Measurements from ENCODE around the gene PAK4.
"Not testable (repeated sequence)": the region's sequence is repeated elsewhere in the genome, so short reads cannot be mapped to it uniquely, and the experiment has no call there.

PAK4 gene

DNA sequence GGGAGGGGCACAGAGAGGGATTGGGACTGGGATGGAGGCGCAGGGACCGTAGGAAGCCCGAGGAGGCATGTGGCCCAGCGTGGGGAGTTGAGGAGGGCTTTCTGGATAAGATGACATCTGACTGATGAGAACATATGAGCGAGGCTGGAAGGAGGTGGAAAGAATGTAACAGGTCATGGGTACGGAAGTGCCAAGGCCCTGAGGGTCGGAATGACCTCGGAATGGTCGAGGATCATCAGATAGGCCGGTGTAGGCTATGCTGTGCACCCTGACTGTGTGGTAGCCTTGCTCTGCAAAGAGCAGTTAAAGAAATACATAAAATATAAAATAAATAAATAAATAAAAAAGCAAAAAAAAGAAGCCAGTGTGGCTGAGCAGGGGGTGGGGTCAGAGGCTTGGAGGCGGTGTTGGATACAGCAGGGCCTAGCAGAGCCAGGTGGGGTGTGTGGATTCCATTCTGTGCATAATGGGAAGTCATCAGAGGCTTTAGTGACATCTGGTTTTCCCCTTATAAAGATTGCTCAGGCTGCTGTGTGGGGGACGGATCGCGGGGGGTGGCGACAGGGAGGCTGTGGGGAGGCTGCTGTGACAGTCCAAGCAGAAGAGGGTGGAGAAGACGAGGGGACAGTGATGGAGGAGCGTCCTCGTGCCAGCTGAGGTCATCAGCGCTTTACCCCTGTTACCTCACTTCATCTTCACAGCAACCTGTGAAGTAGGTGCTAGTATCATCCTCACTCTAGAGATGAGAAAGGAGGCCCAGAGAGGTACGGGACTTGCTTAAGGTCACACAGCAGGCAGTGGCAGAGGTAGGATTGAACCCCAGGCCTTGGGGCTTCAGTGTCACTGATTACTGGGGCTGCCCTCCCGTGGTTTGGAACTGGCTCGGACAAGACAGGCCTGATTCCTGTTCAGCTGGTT lies 5.0 kb downstream of the PAK4 start:
- no peak for DNase-seq

DNA sequence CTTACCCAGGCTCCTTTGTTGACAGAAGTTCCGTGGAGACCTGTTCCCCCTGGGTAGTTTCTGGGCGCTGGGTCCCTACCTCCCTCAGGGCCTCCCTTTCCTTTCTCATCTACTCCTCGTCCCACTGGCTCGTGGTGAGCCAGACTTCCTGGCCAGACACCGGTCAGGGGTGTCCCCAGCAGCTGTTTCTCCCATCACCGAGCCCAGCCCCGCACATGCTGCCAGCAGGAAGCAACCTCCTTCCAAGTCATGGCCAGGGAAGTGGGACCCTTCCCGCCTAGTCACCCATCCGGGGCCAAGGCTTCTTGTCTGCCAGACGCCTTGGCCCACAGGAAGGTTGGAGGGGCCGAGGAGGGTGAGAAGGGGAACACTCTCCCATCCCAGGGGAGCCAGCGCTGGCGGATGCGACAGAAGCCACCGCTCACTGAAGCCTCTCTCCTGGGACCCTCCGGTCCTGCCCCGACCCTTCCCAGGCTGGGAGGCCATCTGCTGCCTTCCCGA lies 5.7 kb downstream of the PAK4 start:
- DNase-seq: no peak

- no peak for DNase-seq
Observed at GRCh38 chr19:39132344-39132969, 6.9 kb downstream of the PAK4 start.

DNA sequence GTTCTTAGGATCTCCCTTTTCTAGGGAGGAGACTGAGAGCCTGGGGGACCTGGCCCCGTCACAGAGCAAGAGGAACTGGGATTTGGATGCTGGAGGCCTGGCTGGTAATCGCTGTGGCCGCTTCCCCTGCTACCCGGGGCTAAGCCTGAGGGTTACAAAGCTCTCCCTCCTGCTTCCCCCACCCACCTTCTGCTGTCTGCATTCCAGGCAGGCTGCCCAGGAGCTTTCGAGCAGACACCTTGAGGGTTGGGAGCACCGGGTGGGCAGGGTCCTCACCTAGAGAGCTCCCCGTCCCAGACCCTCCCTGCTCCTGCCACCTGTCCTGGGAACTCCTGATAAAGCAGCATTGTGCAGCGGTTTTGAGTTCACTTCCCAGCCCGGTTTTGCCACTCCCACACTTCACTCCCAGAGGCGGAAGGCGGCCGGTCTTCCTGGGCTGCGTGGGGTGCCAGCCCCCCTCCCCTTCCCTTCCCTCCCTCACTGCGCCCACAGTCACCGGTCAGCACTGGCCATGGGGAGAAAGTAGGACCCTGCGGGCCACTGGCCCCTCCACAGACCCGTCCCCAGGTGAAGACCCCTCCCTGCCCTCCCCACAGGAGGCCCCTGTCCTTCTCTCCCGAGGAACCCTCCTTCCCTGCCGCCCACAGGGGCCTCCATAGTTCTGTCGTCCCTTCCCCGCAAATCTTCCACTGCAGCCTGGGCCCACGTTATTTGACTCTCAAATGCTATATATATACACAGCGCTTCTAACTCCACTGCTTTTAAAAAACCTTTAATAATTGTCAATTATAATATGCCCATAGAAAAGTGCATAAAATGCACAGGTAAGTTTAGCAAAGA lies 8.1 kb downstream of the PAK4 start:
- DNase-seq: no peak

DNA sequence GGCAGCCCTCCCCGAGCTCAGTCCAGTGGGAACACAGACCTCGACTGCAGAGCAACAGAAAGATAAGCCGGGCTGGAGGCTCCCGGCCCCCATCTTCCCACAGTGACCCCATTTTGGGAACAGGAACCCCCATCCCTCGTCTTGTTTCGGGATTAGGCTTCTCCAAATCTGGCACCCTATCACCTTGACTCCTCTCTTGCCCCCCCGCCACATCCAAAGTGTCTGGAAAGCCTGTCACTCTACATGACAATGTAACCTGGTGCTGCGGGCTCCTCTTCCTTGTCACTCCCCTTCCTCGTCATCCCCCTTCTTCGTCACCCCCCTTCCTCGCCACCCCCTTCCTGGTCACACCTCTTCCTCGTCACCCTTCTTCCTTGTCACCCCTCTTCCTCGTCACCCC lies 10.1 kb downstream of the PAK4 start:
- no peak for DNase-seq

- DNase-seq: no peak
Observed at GRCh38 chr19:39136225-39136940, 10.8 kb downstream of the PAK4 start.

GRCh38 chr19:39137131-39137530 lies 11.5 kb downstream of the PAK4 start:
- no peak for DNase-seq

DNA sequence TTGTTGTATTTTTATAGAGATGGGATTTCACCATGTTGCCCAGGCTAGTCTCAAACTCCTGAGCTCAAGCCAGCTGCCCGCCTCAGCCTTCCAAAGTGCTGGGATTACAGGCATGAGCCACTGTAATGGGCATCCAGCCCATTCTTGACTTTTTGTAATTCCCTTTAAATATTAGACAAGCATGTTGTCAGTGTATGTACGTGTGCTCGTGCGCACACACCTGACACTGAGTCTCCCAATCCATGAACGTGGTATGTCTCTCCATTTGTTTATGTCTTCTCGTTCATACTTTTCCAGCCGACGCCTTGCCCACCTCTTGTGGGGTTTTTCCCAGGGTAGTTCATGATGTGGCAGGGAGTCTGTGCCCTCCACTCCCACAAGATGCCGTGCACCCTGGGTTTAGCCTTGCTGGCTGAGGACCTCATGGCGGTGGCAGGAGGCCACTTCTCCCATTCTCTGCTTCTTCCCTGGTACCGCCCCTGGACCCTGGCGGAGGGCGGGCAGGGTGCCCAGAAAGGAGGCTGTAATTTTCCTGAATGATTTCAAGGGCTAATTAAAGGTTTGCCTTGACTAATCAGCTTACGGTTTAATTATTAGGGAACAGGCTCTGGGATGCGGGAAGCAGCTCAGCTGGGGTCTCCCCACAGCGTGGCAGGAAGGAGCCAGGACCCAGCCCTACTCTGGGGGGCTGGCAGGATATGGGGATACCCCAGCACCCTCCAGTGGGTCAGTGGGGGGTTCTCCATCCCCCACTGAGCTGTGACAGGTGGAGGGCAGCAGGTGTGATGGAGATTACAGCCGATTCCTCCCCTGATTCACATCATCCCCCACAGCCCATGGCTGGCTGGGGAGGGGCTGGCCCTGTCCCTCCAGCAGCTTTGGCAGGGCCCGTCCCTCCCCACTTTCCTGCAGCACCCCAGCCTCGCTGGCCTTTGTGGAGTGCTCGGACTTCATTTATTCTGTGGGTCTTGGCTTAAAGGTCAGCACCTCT lies 12.9 kb downstream of the PAK4 start:
- no peak for DNase-seq

GRCh38 chr19:39139305-39139874 lies 13.8 kb downstream of the PAK4 start:
- no peak for DNase-seq

- no peak for DNase-seq
Observed at GRCh38 chr19:39139971-39140453, 14.4 kb downstream of the PAK4 start.

DNA sequence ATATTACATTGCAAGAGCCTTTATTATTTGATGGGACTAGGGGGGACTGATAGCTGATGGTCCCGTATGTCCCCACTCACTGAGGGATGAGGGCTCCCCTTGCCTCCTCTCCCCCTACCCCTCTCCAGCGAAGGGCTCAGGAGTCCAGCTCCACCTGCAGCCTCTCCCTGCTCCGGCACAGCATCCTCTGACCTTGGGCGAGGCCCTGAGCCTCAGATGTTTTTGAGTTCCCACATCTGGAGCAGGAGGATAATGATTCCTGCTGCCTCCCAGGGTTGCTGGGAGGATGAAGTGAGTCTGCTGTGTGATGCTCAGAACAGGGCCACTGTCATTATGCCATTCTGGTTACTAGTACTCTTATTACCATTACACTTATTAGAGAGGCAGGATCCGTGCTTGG lies 15.0 kb downstream of the PAK4 start:
- no peak for DNase-seq

DNA sequence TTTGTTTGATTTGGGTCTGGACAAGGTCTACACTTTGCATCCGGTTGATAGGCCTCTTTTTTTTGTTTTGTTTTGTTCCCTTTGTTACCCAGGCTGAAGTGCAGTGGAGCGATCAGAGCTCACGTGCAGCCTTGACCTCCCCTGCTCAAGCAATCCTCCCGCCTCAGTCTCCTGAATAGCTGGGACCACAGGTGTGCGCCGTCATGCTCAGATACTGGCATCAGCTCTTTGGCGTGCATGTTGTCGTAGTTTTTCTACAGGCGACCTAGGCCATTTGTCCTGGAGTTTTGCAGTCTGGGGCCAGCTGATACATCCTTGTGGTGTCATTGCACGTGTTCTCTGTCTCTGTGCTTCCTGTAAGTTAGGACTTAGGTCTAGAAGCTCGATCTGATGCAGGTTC lies 16.3 kb downstream of the PAK4 start:
- no peak for DNase-seq

GRCh38 chr19:39142630-39143029 lies 17.0 kb downstream of the PAK4 start:
- no peak for DNase-seq

GRCh38 chr19:39143757-39144289 lies 18.2 kb downstream of the PAK4 start:
- DNase-seq: not testable (repeated sequence)

- DNase-seq: no peak
Observed at GRCh38 chr19:39144290-39145071, 18.9 kb downstream of the PAK4 start.

DNA sequence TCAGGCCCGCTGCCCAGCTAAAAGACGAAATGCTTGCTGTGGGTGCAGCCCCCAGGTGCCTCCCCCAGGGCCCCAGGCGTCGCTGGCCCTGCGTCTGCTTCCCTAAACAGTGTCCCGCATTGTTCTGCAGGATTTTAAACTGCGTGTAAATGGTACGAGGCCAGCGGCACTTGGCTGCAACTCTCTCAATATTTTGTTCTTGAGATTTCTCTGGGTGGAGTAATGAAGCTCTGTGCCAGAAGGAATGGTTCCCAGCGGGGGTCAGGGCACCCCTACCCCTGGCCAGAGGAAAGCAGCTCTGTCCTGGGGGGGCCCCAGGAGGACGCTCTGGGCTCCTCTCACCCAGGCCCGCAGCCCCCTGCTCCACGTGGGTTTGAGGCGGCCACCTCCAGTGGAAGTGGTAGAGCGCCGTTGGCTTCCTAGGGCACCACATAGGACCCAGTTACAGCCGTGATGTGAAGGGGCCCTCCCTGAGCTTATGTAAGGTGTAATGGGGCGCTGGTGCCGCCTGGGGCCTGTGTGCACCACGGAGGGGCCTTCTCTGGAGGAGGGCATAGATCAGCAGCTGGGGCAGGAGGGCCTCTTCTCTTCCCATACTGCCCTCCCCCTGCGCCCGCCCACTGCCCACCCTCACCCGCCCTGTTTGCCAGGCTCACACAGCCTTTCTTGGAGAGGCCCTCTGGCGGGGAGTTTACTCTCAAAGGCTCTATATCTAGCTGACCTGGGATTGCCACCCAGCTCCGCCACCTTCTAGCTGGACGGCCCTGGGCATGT lies 19.8 kb downstream of the PAK4 start:
- no peak for DNase-seq

- DNase-seq: no peak
Observed at GRCh38 chr19:39146091-39146490, 20.5 kb downstream of the PAK4 start.

- DNase-seq: no peak
Observed at GRCh38 chr19:39146686-39147450, 21.3 kb downstream of the PAK4 start.

Data from activated CD8-positive, alpha-beta memory T cell treated with anti-CD3 and anti-CD28 coated beads, Interleukin-2, amount 50 U/mL, for 4 hours (primary cell).